OCI-LY1 (cell line): ENCODE results near the gene RPL22L1.
"Not testable (repeated sequence)": the region's sequence is repeated elsewhere in the genome, so short reads cannot be mapped to it uniquely, and the experiment has no call there.

Experiments
- H2AFZ ChIP-seq: fragments of 200-600 bp; sonication (generic), shearing (Covaris generic); 2 replicates; pipeline ENCODE4 v1.6.0; 2014; ENCODE audit warnings: antibody characterized with exemption, mild to moderate bottlenecking, low read length
- H3F3A ChIP-seq: fragments of 200-600 bp; sonication (generic), shearing (Covaris generic); 2 replicates; pipeline ENCODE4 v1.6.0; 2014; ENCODE audit warnings: mild to moderate bottlenecking, antibody characterized with exemption, low read length, moderate library complexity; ENCODE audit not compliant: insufficient read depth
- H3K27ac ChIP-seq: fragments of 200-600 bp; sonication (generic); 2 replicates; pipeline ENCODE4 v1.5.1; 2014; ENCODE audit warnings: low read length, mixed run types, mild to moderate bottlenecking, low read depth; ENCODE audit not compliant: poor library complexity, severe bottlenecking
- H3K27me3 ChIP-seq: fragments of 200-600 bp; sonication (generic); 2 replicates; pipeline ENCODE4 v1.6.0; 2014; ENCODE audit warnings: antibody characterized with exemption, mild to moderate bottlenecking, low read length, moderate library complexity; ENCODE audit not compliant: insufficient read depth
- H3K36me3 ChIP-seq: fragments of 200-600 bp; sonication (generic); 2 replicates; pipeline ENCODE4 v1.6.1; 2014; ENCODE audit warnings: mild to moderate bottlenecking, antibody characterized with exemption, low read length, moderate library complexity, mixed read lengths; ENCODE audit not compliant: insufficient read depth
- H3K4me1 ChIP-seq: fragments of 200-600 bp; sonication (generic); 2 replicates; pipeline ENCODE4 v1.5.1; 2014; ENCODE audit warnings: mild to moderate bottlenecking, low read length, moderate library complexity; ENCODE audit not compliant: insufficient read depth, severe bottlenecking
- H3K4me2 ChIP-seq: fragments of 200-600 bp; sonication (generic), shearing (Covaris generic); 2 replicates; pipeline ENCODE4 v1.6.1; 2014; ENCODE audit warnings: low read length
- H3K4me3 ChIP-seq: fragments of 200-600 bp; sonication (generic); 2 replicates; pipeline ENCODE4 v1.5.1; 2014; ENCODE audit warnings: low read length, low read depth, mild to moderate bottlenecking, mixed read lengths; ENCODE audit not compliant: poor library complexity, severe bottlenecking
- H3K79me2 ChIP-seq: fragments of 200-600 bp; shearing (Covaris generic); 2 replicates; pipeline ENCODE4 v1.6.1; 2016; ENCODE audit warnings: mixed run types, low read length, mixed read lengths; ENCODE audit not compliant: insufficient read depth
- H3K9ac ChIP-seq: fragments of 200-600 bp; sonication (generic), shearing (Covaris generic); 2 replicates; pipeline ENCODE4 v1.6.1; 2014; ENCODE audit warnings: mild to moderate bottlenecking, low read length, mixed read lengths
- H3K9me2 ChIP-seq: fragments of 200-600 bp; sonication (generic), shearing (Covaris generic); 2 replicates; pipeline ENCODE4 v1.6.1; 2014; ENCODE audit warnings: low read depth, mild to moderate bottlenecking, low read length, mixed read lengths
- H3K9me3 ChIP-seq: fragments of 200-600 bp; shearing (Covaris generic); 2 replicates; pipeline ENCODE4 v1.6.1; 2014; ENCODE audit warnings: low read length, mixed read lengths
- H4K20me1 ChIP-seq: fragments of 200-600 bp; sonication (generic), shearing (Covaris generic); 2 replicates; pipeline ENCODE4 v1.6.0; 2016; ENCODE audit warnings: mild to moderate bottlenecking, low read length; ENCODE audit not compliant: insufficient read depth
- EZH2 ChIP-seq: fragments of 200-600 bp; sonication (generic), shearing (Covaris generic); IDR thresholded peaks from 2 replicates; pipeline ENCODE4 v1.8.0; 2017; ENCODE audit warnings: borderline replicate concordance, mixed run types, mild to moderate bottlenecking, antibody characterized with exemption, low read length, moderate library complexity, mixed read lengths
- TF ChIP-seq, protein P1 (sequence below): fragments of 200-600 bp; sonication (generic), shearing (Covaris generic); IDR thresholded peaks from 2 replicates; pipeline ENCODE4 v1.5.1; 2017; ENCODE audit warnings: mild to moderate bottlenecking, antibody characterized with exemption, low read length, moderate library complexity, mixed read lengths

The RPL22L1 gene

DNA sequence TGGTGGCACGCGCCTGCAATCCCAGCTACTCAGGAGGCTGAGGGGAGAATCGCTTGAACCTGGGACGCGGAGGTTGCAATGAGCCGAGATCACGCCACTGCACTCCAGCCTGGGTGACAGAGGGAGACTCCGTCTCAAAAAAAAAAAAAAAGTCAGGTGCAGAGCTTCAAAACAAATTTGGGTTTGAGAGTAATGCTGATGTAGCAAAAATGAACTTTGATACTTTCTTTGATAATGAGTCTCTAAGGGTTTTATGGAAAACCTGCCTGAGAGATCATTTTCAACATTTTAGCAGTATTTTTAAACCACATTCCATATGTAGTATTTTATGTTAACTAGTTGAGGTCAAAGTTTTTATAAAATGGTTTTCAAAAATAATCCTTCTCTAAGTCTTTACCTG lies 23.9 kb upstream of the RPL22L1 start:
- Histone ChIP-seq H3K79me2 (no peaks in the 10 kb centered on the region), H3K9me3 (no peaks in the 10 kb centered on the region), H3K4me1 (no peaks in the 10 kb centered on the region), H3K4me2 (no peak overlapping the region), H3K36me3 (no peaks in the 10 kb centered on the region), H3F3A (no peaks in the 10 kb centered on the region), H3K9ac (no peak overlapping the region), H4K20me1 (no peaks in the 10 kb centered on the region), H3K4me3 (no peak overlapping the region), H3K27me3 (no peaks in the 10 kb centered on the region), H2AFZ (no peak overlapping the region), H3K27ac (no peak overlapping the region), H3K9me2 (no peaks in the 10 kb centered on the region; the same call in none of the 2 replicates)
- TF ChIP-seq, protein P1, sequence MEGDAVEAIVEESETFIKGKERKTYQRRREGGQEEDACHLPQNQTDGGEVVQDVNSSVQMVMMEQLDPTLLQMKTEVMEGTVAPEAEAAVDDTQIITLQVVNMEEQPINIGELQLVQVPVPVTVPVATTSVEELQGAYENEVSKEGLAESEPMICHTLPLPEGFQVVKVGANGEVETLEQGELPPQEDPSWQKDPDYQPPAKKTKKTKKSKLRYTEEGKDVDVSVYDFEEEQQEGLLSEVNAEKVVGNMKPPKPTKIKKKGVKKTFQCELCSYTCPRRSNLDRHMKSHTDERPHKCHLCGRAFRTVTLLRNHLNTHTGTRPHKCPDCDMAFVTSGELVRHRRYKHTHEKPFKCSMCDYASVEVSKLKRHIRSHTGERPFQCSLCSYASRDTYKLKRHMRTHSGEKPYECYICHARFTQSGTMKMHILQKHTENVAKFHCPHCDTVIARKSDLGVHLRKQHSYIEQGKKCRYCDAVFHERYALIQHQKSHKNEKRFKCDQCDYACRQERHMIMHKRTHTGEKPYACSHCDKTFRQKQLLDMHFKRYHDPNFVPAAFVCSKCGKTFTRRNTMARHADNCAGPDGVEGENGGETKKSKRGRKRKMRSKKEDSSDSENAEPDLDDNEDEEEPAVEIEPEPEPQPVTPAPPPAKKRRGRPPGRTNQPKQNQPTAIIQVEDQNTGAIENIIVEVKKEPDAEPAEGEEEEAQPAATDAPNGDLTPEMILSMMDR: no peak
- no peak for TF ChIP-seq EZH2

DNA sequence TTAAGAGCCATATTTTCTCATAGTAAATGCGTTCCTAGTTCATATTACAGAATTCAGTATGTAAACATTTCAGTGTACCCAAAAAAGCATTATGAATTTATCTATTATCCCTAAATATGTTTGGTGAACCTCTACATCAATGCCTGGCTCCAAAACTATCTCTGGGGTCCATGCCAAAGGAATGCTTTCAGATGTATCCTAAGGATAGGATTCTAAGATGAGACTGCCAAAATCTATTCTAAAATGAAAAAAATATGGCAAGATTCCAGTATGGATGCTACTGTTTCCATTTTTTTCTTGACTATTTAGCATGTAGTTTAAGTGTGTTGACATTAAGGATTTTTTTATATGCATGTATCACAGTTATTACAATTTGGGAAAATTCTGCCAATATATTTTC lies 19.6 kb upstream of the RPL22L1 start:
- Histone ChIP-seq H3K9me3 (no peaks in the 10 kb centered on the region), H3K36me3 (no peaks in the 10 kb centered on the region), H3K27me3 (no peaks in the 10 kb centered on the region), H3K4me1 (no peaks in the 10 kb centered on the region), H3K9me2 (peaks cover 2% of the 10 kb centered on the region), H3K4me2 (no peak overlapping the region), H3K79me2 (no peaks in the 10 kb centered on the region), H4K20me1 (no peaks in the 10 kb centered on the region), H3K4me3 (no peak overlapping the region), H3K27ac (no peak overlapping the region), H2AFZ (no peak overlapping the region), H3K9ac (no peak overlapping the region), H3F3A (no peaks in the 10 kb centered on the region)
- TF ChIP-seq, protein P1: no peak
- TF ChIP-seq EZH2: no peak

DNA sequence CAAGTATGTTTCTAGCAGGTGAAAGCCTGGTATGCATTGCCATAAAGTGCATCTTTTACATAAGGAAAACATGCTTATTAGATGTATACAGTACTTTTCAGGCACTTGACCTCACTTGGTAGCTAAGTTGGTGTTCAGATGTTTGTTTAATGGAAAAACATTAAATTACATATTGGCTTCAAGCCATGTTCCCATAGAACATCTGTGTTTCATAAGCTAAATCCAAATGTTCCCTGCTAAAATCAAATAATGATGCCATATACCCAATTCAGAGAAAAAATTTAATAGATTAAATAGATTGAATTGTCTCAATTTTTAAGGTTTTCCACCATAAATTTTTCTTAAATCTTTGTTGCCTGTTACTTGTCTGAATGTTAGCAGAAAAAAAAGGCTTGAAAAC lies 19.1 kb upstream of the RPL22L1 start:
- no peaks in the 10 kb centered on the region for H3K27me3 ChIP-seq
- no peaks in the 10 kb centered on the region for H3K79me2 ChIP-seq
- TF ChIP-seq, protein P1: no peak
- no peak overlapping the region for H2AFZ ChIP-seq
- H3K9ac ChIP-seq: no peak overlapping the region
- no peaks in the 10 kb centered on the region for H3F3A ChIP-seq
- H4K20me1 ChIP-seq: no peaks in the 10 kb centered on the region
- peaks cover 3% of the 10 kb centered on the region for H3K9me2 ChIP-seq
- no peak overlapping the region for H3K4me2 ChIP-seq
- H3K4me3 ChIP-seq: no peak overlapping the region
- no peaks in the 10 kb centered on the region for H3K4me1 ChIP-seq
- no peaks in the 10 kb centered on the region for H3K9me3 ChIP-seq
- H3K36me3 ChIP-seq: no peaks in the 10 kb centered on the region
- H3K27ac ChIP-seq: no peak overlapping the region

DNA sequence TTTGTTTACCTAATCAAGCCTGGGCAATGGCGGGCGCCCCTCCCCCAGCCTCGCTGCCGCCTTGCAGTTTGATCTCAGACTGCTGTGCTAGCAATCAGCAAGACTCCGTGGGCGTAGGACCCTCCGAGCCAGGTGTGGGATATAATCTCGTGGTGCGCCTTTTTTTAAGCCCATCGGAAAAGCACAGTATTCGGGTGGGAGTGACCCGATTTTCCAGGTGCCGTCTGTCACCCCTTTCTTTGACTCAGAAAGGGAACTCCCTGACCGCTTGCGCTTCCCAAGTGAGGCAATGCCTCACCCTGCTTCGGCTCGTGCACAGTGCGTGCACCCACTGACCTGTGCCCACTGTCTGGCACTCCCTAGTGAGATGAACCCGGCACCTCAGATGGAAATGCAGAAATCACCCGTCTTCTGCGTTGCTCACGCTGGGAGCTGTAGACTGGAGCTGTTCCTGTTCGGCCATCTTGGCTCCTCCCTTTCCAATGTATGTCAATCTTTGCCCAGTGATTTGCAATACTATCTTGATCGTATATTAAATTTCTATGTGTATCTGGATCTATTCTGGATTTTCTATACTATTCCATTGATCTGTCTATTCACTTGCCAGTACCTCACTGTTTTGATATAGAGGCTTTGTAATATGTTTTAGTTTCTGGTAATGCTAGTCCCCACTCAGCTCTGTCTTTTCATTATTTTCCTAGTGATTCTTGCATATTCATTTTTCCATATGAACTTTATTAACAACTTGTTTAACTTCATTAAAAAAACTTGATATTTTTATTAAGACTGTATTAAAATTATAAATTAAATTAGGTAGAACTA lies 14.3 kb upstream of the RPL22L1 start:
- H3K4me2 ChIP-seq, H3K27ac ChIP-seq, H3F3A ChIP-seq, H3K4me3 ChIP-seq, H3K9me3 ChIP-seq, H3K9me2 ChIP-seq, H4K20me1 ChIP-seq, H3K9ac ChIP-seq, H3K36me3 ChIP-seq, H3K27me3 ChIP-seq, H3K79me2 ChIP-seq, H3K4me1 ChIP-seq, H2AFZ ChIP-seq: not testable (repeated sequence)

DNA sequence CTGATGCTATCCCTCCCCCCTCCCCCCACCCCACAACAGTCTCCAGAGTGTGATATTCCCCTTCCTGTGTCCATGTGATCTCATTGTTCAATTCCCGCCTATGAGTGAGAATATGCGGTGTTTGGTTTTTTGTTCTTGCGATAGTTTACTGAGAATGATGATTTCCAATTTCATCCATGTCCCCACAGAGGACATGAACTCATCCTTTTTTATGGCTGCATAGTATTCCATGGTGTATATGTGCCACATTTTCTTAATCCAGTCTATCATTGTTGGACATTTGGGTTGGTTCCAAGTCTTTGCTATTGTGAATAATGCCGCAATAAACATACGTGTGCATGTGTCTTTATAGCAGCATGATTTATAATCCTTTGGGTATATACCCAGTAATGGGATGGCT lies 8.7 kb upstream of the RPL22L1 start:
- not testable (repeated sequence) for H3K79me2 ChIP-seq, H3K4me2 ChIP-seq, H3K27ac ChIP-seq, H3K9me2 ChIP-seq, H3K36me3 ChIP-seq, H3K4me1 ChIP-seq, H2AFZ ChIP-seq, H3K9ac ChIP-seq, H3F3A ChIP-seq, H3K27me3 ChIP-seq, H3K4me3 ChIP-seq, H4K20me1 ChIP-seq, H3K9me3 ChIP-seq
